CD8-positive, alpha-beta memory T cell (primary cell): ENCODE data around the gene MED27. TPM values are rescaled to one million over a fixed set of nuclear protein-coding genes. Genes with fewer than 3 reads are reported as not detected.
A peak's percentile ranks its signal among the peaks of the same experiment; 100 is the strongest.

Experiments used
- CTCF ChIA-PET: fragments of 350-600 bp; sonication (Branson Sonifier 250); formaldehyde crosslinking; loops from one replicate; lab custom pipeline; 2021; ENCODE audit warnings: antibody characterized with exemption; lab: Charles Lee
- POLR2A ChIA-PET: fragments of 350-600 bp; sonication (Branson Sonifier 250); formaldehyde crosslinking; loops from one replicate; lab custom pipeline; 2021; ENCODE audit warnings: antibody characterized with exemption; lab: Charles Lee
- DNase-seq, 5 donors: peaks; one replicate each; pipeline versions ENCODE4 v3.0.0 to v3.0.0-alpha.2; 2020 to 2022; ENCODE audit warnings: mixed read lengths in 1 of 5
- H3K27ac ChIP-seq: one replicate; pipeline ENCODE4 v1.7.0; 2013; ENCODE audit warnings: low read depth, mild to moderate bottlenecking, low read length, moderate library complexity
- H3K27me3 ChIP-seq: 2 replicates; pipeline ENCODE4 v1.7.0; 2013; ENCODE audit warnings: low read length, mild to moderate bottlenecking; ENCODE audit not compliant: insufficient read depth, poor library complexity, severe bottlenecking
- H3K36me3 ChIP-seq: 2 replicates; pipeline ENCODE4 v1.7.0; 2013; ENCODE audit warnings: mild to moderate bottlenecking, low read length, moderate library complexity; ENCODE audit not compliant: insufficient read depth
- H3K4me1 ChIP-seq: 2 replicates; pipeline ENCODE4 v1.7.0; 2013; ENCODE audit warnings: mild to moderate bottlenecking, low read length, moderate library complexity; ENCODE audit not compliant: insufficient read depth
- H3K4me3 ChIP-seq: 2 replicates; pipeline ENCODE4 v1.7.0; 2013; ENCODE audit warnings: mild to moderate bottlenecking, low read length
- H3K9me3 ChIP-seq: 2 replicates; pipeline ENCODE4 v1.7.0; 2013; ENCODE audit warnings: mild to moderate bottlenecking, low read length
- H3K27ac Mint-ChIP-seq, 8 donors: one replicate each; pipeline ENCODE4 v1.8.0; 2020 to 2021; ENCODE audit warnings: mixed read lengths in 8 of 8, mild to moderate bottlenecking in 6 of 8, inconsistent platforms in 3 of 8, moderate library complexity in 3 of 8
- H3K27me3 Mint-ChIP-seq, 2 donors: one replicate each; pipeline ENCODE4 v1.8.0; 2020 to 2021; ENCODE audit warnings: mixed read lengths in 2 of 2, mild to moderate bottlenecking in 1 of 2, moderate library complexity in 1 of 2
- H3K36me3 Mint-ChIP-seq, 3 donors: one replicate each; pipeline ENCODE4 v1.8.0; 2020 to 2021; ENCODE audit warnings: mixed read lengths in 3 of 3, inconsistent platforms in 1 of 3, mild to moderate bottlenecking in 1 of 3
- H3K4me1 Mint-ChIP-seq, 3 donors: one replicate each; pipeline ENCODE4 v1.8.0; 2020 to 2021; ENCODE audit warnings: mixed read lengths in 3 of 3, inconsistent platforms in 1 of 3, mild to moderate bottlenecking in 1 of 3
- H3K4me3 Mint-ChIP-seq, 7 donors: one replicate each; pipeline ENCODE4 v1.8.0; 2020 to 2021; ENCODE audit warnings: mixed read lengths in 7 of 7, mild to moderate bottlenecking in 6 of 7, moderate library complexity in 4 of 7, inconsistent platforms in 2 of 7
- H3K9me3 Mint-ChIP-seq, 5 donors: one replicate each; pipeline ENCODE4 v1.8.0; 2020 to 2022; ENCODE audit warnings: mixed read lengths in 5 of 5, mild to moderate bottlenecking in 3 of 5, moderate library complexity in 2 of 5, inconsistent platforms in 1 of 5
- polyA plus RNA-seq: library from polyadenylated mRNA; unstranded; fragments of 300-500 nt; fragmentation: Illumina TruSeq; gene quantifications from one replicate; pipeline ENCODE4 v1.2.3, GENCODE V29; 2021
- total RNA-seq, 2 experiments: library from RNA; stranded (reverse); gene quantifications; one replicate each; pipeline ENCODE4 v1.2.3, GENCODE V29; 2021

The MED27 gene
- total RNA-seq (10 to 100 TPM; 31.6 to 35.9 TPM), polyA plus RNA-seq (39.7 TPM)

- Histone ChIP-seq H3K27ac (peak within 1 kb of the TSS; percentile 62), H3K27me3 (no peaks in the 10 kb centered on the region), H3K36me3 (peaks cover 16% of the 10 kb centered on the region), H3K4me3 (peak within 1 kb of the TSS; percentile 89), H3K4me1 (peaks cover 25% of the 10 kb centered on the region), H3K9me3 (no peaks in the 10 kb centered on the region)
- Mint-ChIP-seq H3K4me1 (peaks cover 37 to 52% (median 51%) of the 10 kb centered on the region in 3 donors), H3K27ac (peak within 1 kb of the TSS; percentile 81 to 98 (median 95)), H3K9me3 (no peaks in the 10 kb centered on the region), H3K36me3 (peaks cover 7 to 44% (median 9%) of the 10 kb centered on the region in 3 donors), H3K4me3 (peak within 1 kb of the TSS; percentile 90 to 98 (median 95)), H3K27me3 (peaks cover 4 to 12% of the 10 kb centered on the region in 2 donors)
- CTCF ChIA-PET = no interaction called here
- DNase-seq = peak; percentile 85 to 94 (median 88)
- POLR2A ChIA-PET = interaction anchor here (0.6 to 1.1 kb wide), 3 partner anchors 162 to 1503 kb away, joined by 5 to 6 read pairs (median 5); no protein-coding TSS in a partner anchor
These were observed at the start of gene MED27 for GRCh38 chr9:132079391-132080091. Gene MED27 (minus strand): TSS chr9:132079867. CDS start chr9:132079844, 23 bp downstream.

- CTCF ChIA-PET = no interaction called here
- Histone ChIP-seq H3K27ac (no peak overlapping the region), H3K27me3 (peaks cover 3% of the 10 kb centered on the region), H3K4me3 (no peak overlapping the region), H3K4me1 (no peaks in the 10 kb centered on the region), H3K9me3 (no peaks in the 10 kb centered on the region), H3K36me3 (no peaks in the 10 kb centered on the region)
- peaks cover 8 to 15% (median 15%) of the 10 kb centered on the region in 3 donors for H3K4me1 Mint-ChIP-seq
- no peak overlapping the region for H3K4me3 Mint-ChIP-seq
- H3K27me3 Mint-ChIP-seq = peaks cover 52 to 79% of the 10 kb centered on the region in 2 donors
- H3K9me3 Mint-ChIP-seq = peaks cover 0 to 1% (median 0%) of the 10 kb centered on the region in 5 donors
- POLR2A ChIA-PET = no interaction called here
- no peak for DNase-seq
- no peaks in the 10 kb centered on the region for H3K36me3 Mint-ChIP-seq
- H3K27ac Mint-ChIP-seq = no peak overlapping the region
These were observed 48.3 kb upstream of the MED27 start for GRCh38 chr9:132127888-132128534.

GRCh38 chr9:132126680-132127236 lies 47.1 kb upstream of the MED27 start:
- Mint-ChIP-seq H3K27me3 (peaks cover 45 to 79% of the 10 kb centered on the region in 2 donors), H3K4me1 (peaks cover 8 to 15% (median 15%) of the 10 kb centered on the region in 3 donors), H3K36me3 (no peaks in the 10 kb centered on the region), H3K9me3 (peaks cover 0 to 1% (median 0%) of the 10 kb centered on the region in 5 donors), H3K4me3 (peak overlapping the region; percentile 8 to 87 (median 83)), H3K27ac (peak overlapping the region in 3 of 8 donors; percentile 34 to 48 (median 36))
- Histone ChIP-seq H3K9me3 (no peaks in the 10 kb centered on the region), H3K27ac (no peak overlapping the region), H3K27me3 (no peaks in the 10 kb centered on the region), H3K4me1 (no peaks in the 10 kb centered on the region), H3K4me3 (no peak overlapping the region), H3K36me3 (no peaks in the 10 kb centered on the region)
- ChIA-PET CTCF (no interaction called here), POLR2A (interaction anchor here (0.6 to 0.7 kb wide), 3 partner anchors 24 to 970 kb away, joined by 3 to 11 read pairs (median 6); no protein-coding TSS in a partner anchor)
- no peak for DNase-seq

- H3K4me1 Mint-ChIP-seq = peaks cover 8 to 15% (median 15%) of the 10 kb centered on the region in 3 donors
- ChIA-PET POLR2A (interaction anchor here (0.5 to 0.7 kb wide), 2 partner anchors 25 to 884 kb away, joined by 4 to 11 read pairs; no protein-coding TSS in a partner anchor), CTCF (no interaction called here)
- Histone ChIP-seq H3K27ac (no peak overlapping the region), H3K4me3 (no peak overlapping the region), H3K9me3 (no peaks in the 10 kb centered on the region), H3K4me1 (no peaks in the 10 kb centered on the region), H3K27me3 (no peaks in the 10 kb centered on the region), H3K36me3 (no peaks in the 10 kb centered on the region)
- H3K36me3 Mint-ChIP-seq = no peaks in the 10 kb centered on the region
- H3K27me3 Mint-ChIP-seq = peaks cover 42 to 78% of the 10 kb centered on the region in 2 donors
- peak overlapping the region; percentile 8 to 87 (median 83) for H3K4me3 Mint-ChIP-seq
- peaks cover 0 to 1% (median 0%) of the 10 kb centered on the region in 5 donors for H3K9me3 Mint-ChIP-seq
- peak overlapping the region in 6 of 8 donors; percentile 11 to 48 (median 30) for H3K27ac Mint-ChIP-seq
- DNase-seq = no peak
These were observed 46.4 kb upstream of the MED27 start for GRCh38 chr9:132125944-132126679.

GRCh38 chr9:132125361-132125760 lies 45.7 kb upstream of the MED27 start:
- H3K4me3 Mint-ChIP-seq = peak overlapping the region in 1 of 7 donors; percentile 16
- ChIA-PET CTCF (no interaction called here), POLR2A (interaction anchor here (0.5 kb wide), 1 partner anchor 883 kb away, joined by 4 read pairs; no protein-coding TSS in a partner anchor)
- no peaks in the 10 kb centered on the region for H3K9me3 ChIP-seq
- H3K4me1 ChIP-seq = no peaks in the 10 kb centered on the region
- H3K4me1 Mint-ChIP-seq = peaks cover 8 to 15% (median 15%) of the 10 kb centered on the region in 3 donors
- no peak for DNase-seq
- no peaks in the 10 kb centered on the region for H3K36me3 ChIP-seq
- H3K27ac Mint-ChIP-seq = no peak overlapping the region
- H3K27me3 ChIP-seq = no peaks in the 10 kb centered on the region
- H3K27ac ChIP-seq = no peak overlapping the region
- H3K4me3 ChIP-seq = no peak overlapping the region
- no peaks in the 10 kb centered on the region for H3K36me3 Mint-ChIP-seq
- peaks cover 0 to 1% (median 0%) of the 10 kb centered on the region in 5 donors for H3K9me3 Mint-ChIP-seq
- peaks cover 35 to 78% of the 10 kb centered on the region in 2 donors for H3K27me3 Mint-ChIP-seq

GRCh38 chr9:132124800-132125199 lies 45.1 kb upstream of the MED27 start:
- POLR2A ChIA-PET = no interaction called here
- Mint-ChIP-seq H3K4me1 (peaks cover 8 to 15% (median 15%) of the 10 kb centered on the region in 3 donors), H3K9me3 (peaks cover 0 to 1% (median 0%) of the 10 kb centered on the region in 5 donors), H3K27ac (no peak overlapping the region), H3K27me3 (peaks cover 29 to 76% of the 10 kb centered on the region in 2 donors), H3K36me3 (no peaks in the 10 kb centered on the region), H3K4me3 (no peak overlapping the region)
- no peaks in the 10 kb centered on the region for H3K27me3 ChIP-seq
- H3K36me3 ChIP-seq = no peaks in the 10 kb centered on the region
- no peaks in the 10 kb centered on the region for H3K4me1 ChIP-seq
- CTCF ChIA-PET = no interaction called here
- no peak overlapping the region for H3K27ac ChIP-seq
- no peak for DNase-seq
- no peak overlapping the region for H3K4me3 ChIP-seq
- no peaks in the 10 kb centered on the region for H3K9me3 ChIP-seq

- no peaks in the 10 kb centered on the region for H3K4me1 ChIP-seq
- H3K4me3 ChIP-seq = no peak overlapping the region
- no peak overlapping the region for H3K27ac Mint-ChIP-seq
- H3K4me3 Mint-ChIP-seq = no peak overlapping the region
- DNase-seq = no peak
- H3K27me3 Mint-ChIP-seq = peaks cover 21 to 60% of the 10 kb centered on the region in 2 donors
- no peak overlapping the region for H3K27ac ChIP-seq
- H3K9me3 Mint-ChIP-seq = peaks cover 0 to 1% (median 0%) of the 10 kb centered on the region in 5 donors
- no peaks in the 10 kb centered on the region for H3K27me3 ChIP-seq
- POLR2A ChIA-PET = no interaction called here
- CTCF ChIA-PET = no interaction called here
- no peaks in the 10 kb centered on the region for H3K36me3 ChIP-seq
- no peaks in the 10 kb centered on the region for H3K36me3 Mint-ChIP-seq
- H3K9me3 ChIP-seq = no peaks in the 10 kb centered on the region
- peaks cover 3 to 4% (median 4%) of the 10 kb centered on the region in 3 donors for H3K4me1 Mint-ChIP-seq
These were observed 41.4 kb upstream of the MED27 start for GRCh38 chr9:132121021-132121420.
